ENCODE results near the gene GFAP. TPM values are rescaled to one million over a fixed set of nuclear protein-coding genes. Genes with fewer than 3 reads are reported as not detected.

Gene GFAP
- total RNA-seq, 1 experiment from 2014 or later, result not detected

DNA sequence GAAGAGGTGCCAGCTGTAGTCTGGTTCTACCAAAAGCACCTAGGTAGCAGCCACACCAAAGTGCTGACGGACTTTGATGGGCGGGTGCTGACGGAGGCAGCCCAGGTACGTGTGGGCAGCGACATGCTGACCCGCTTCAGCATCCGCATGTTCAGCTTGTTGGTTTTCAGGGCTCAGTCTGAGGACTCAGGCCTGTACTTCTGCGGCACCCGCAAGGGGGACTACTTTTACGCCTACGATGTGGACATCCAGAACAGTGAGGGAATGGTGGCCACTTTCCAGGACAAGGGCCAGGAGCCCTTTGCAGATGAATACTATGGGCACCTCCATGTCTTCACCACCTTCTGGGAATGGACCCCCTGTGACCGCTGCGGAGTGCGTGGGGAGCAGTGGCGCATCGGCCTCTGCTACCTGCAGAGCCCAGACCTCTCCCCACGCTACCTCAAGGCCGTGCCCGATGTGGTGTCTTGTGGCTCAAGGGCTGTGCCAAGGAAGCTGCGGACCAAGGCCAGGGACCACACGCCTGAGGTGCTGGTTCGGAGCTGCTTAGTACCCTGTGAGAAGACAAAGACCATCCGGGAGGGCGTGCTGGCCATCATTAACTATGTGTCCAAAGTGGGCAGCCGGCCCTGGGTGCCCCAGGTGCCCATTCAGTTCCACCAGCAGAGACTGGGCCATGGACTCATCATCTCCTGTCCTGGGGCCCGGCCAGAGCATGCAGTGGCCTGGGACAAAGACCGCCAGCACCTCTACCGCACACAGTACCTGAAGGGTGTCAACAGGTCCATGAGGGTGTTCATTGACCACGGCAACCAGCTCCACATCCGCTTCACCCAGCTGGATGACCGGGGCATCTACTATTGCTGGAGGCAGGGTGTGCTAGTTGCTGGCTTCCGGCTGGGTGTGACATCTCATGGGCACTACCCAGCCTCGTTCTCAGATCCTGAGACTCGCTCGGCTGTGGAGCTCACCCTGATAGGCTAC is 11.0 kb downstream of the GFAP start:
- Histone ChIP-seq H3K27me3 (replicated peaks; ENCODE audit: insufficient read depth, low read depth, low read length, poor library complexity) (no peaks in the 10 kb centered on the region), H3K4me1 (ENCODE audit: insufficient read depth, low read length, poor library complexity, severe bottlenecking) (peaks cover 18% of the 10 kb centered on the region), H3K9me3 (ENCODE audit: low read depth, low read length, poor library complexity, severe bottlenecking) (no peaks in the 10 kb centered on the region), H3K36me3 (ENCODE audit: insufficient read depth, low read length, poor library complexity, severe bottlenecking) (no peaks in the 10 kb centered on the region), H3K4me3 (ENCODE audit: low read depth, low read length, poor library complexity, severe bottlenecking) (no peak overlapping the region), H3K27ac (ENCODE audit: low read depth, low read length, poor library complexity, severe bottlenecking) (no peak overlapping the region)
- DNase-seq (ENCODE audit: low spot score), result no peak
- TF ChIP-seq, protein P1, sequence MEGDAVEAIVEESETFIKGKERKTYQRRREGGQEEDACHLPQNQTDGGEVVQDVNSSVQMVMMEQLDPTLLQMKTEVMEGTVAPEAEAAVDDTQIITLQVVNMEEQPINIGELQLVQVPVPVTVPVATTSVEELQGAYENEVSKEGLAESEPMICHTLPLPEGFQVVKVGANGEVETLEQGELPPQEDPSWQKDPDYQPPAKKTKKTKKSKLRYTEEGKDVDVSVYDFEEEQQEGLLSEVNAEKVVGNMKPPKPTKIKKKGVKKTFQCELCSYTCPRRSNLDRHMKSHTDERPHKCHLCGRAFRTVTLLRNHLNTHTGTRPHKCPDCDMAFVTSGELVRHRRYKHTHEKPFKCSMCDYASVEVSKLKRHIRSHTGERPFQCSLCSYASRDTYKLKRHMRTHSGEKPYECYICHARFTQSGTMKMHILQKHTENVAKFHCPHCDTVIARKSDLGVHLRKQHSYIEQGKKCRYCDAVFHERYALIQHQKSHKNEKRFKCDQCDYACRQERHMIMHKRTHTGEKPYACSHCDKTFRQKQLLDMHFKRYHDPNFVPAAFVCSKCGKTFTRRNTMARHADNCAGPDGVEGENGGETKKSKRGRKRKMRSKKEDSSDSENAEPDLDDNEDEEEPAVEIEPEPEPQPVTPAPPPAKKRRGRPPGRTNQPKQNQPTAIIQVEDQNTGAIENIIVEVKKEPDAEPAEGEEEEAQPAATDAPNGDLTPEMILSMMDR (conservative IDR thresholded peaks at IDR 0.05; ENCODE audit: low read depth, low read length), result no peak
- no peak for TF ChIP-seq EZH2 (IDR thresholded peaks at IDR 0.05; ENCODE audit: borderline replicate concordance, low read depth, low read length, poor library complexity, severe bottlenecking)
- ChIA-PET POLR2A (ENCODE audit: low non-redundant PET) (no interaction called here), CTCF (no interaction called here)
- intact Hi-C loops (cut with micrococcal nuclease; ENCODE audit: unreplicated experiment), result no loop called here
- no TSS peak for BruUV-seq (replicated peaks)

DNA sequence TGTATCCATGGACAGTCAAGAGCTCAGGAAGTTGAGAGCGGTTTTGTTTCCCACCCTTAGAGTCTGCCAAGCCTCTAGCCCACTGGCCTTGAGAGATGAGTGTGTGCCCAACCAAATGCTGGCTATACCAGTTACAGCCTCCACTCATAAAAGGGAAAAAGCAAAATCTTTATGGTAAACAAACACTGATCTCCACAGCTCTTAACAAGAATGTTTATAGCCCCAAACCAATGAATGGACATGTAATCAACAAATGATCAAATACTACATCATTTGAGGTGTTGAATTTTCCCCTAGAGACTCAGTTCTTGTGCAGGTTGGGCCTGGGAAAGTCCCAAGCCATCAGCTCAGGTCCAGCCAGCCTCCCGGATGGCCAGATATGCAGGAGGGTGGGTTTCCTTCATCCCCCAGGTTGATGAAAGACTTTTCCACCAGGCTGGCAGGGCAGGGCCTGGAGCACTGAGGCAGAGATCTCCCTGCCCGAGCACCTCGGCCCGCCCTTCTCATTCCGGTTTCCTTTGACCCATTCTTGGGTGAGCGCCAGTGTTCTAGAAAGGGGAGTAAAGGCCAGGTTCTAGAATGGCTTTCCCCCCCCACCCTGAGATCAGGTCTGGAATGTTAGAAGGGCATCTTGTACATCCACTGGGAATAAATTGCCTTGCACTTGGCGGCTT is 12.2 kb downstream of the GFAP start:
- Histone ChIP-seq H3K4me3 (ENCODE audit: low read depth, low read length, poor library complexity, severe bottlenecking) (no peak overlapping the region), H3K36me3 (ENCODE audit: insufficient read depth, low read length, poor library complexity, severe bottlenecking) (no peaks in the 10 kb centered on the region), H3K27ac (ENCODE audit: low read depth, low read length, poor library complexity, severe bottlenecking) (no peak overlapping the region), H3K9me3 (ENCODE audit: low read depth, low read length, poor library complexity, severe bottlenecking) (no peaks in the 10 kb centered on the region), H3K27me3 (replicated peaks; ENCODE audit: insufficient read depth, low read depth, low read length, poor library complexity) (no peaks in the 10 kb centered on the region), H3K4me1 (ENCODE audit: insufficient read depth, low read length, poor library complexity, severe bottlenecking) (peaks cover 18% of the 10 kb centered on the region)
- DNase-seq (ENCODE audit: low spot score), result no peak
- ChIA-PET CTCF (no interaction called here), POLR2A (ENCODE audit: low non-redundant PET) (no interaction called here)
- intact Hi-C loops (cut with micrococcal nuclease; ENCODE audit: unreplicated experiment), result no loop called here
- BruUV-seq (replicated peaks), result no TSS peak
- TF ChIP-seq, protein P1 (conservative IDR thresholded peaks at IDR 0.05; ENCODE audit: low read depth, low read length), result no peak
- no peak for TF ChIP-seq EZH2 (IDR thresholded peaks at IDR 0.05; ENCODE audit: borderline replicate concordance, low read depth, low read length, poor library complexity, severe bottlenecking)

DNA sequence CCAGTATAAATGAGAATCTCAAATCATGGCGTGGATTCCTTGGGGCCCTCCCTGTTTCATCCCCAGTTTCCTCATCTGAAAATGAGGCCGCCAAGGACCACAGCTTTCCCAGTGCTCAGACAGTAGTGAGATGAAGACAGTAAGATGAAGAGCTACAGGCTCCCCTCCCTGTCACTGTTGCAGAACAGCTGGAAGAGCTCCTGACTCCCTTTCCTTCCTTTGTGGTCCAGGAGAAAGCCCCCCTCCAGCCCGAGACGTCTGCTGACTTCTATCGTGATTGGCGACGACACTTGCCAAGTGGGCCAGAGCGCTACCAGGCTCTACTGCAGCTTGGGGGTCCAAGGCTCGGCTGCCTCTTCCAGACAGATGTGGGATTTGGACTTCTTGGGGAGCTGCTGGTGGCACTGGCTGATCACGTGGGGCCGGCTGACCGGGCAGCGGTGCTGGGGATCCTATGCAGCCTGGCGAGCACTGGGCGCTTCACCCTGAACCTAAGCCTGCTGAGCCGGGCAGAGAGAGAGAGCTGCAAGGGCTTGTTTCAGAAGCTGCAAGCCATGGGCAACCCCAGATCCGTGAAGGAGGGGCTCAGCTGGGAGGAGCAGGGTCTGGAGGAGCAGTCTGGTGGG is 13.1 kb downstream of the GFAP start:
- H3K27ac ChIP-seq (ENCODE audit: low read depth, low read length, poor library complexity, severe bottlenecking), result no peak overlapping the region
- POLR2A ChIA-PET (ENCODE audit: low non-redundant PET), result no interaction called here

More for the DNA sequence above, 13.1 kb downstream of the GFAP start:
- peaks cover 18% of the 10 kb centered on the region for H3K4me1 ChIP-seq (ENCODE audit: insufficient read depth, low read length, poor library complexity, severe bottlenecking)
- no peaks in the 10 kb centered on the region for H3K9me3 ChIP-seq (ENCODE audit: low read depth, low read length, poor library complexity, severe bottlenecking)
- DNase-seq (ENCODE audit: low spot score), result no peak
- intact Hi-C loops (cut with micrococcal nuclease; ENCODE audit: unreplicated experiment), result no loop called here
- H3K36me3 ChIP-seq (ENCODE audit: insufficient read depth, low read length, poor library complexity, severe bottlenecking), result no peaks in the 10 kb centered on the region
- no TSS peak for BruUV-seq (replicated peaks)
- TF ChIP-seq EZH2 (IDR thresholded peaks at IDR 0.05; ENCODE audit: borderline replicate concordance, low read depth, low read length, poor library complexity, severe bottlenecking), result no peak
- TF ChIP-seq, protein P1 (conservative IDR thresholded peaks at IDR 0.05; ENCODE audit: low read depth, low read length), result no peak
- no peaks in the 10 kb centered on the region for H3K27me3 ChIP-seq (replicated peaks; ENCODE audit: insufficient read depth, low read depth, low read length, poor library complexity)
- CTCF ChIA-PET, result no interaction called here
- no peak overlapping the region for H3K4me3 ChIP-seq (ENCODE audit: low read depth, low read length, poor library complexity, severe bottlenecking)
